Osteocyte (in vitro differentiated cells): ENCODE data around the gene ZNF345. TPM values are rescaled to one million over a fixed set of nuclear protein-coding genes. Genes with fewer than 3 reads are reported as not detected.
A peak's percentile ranks its signal among the peaks of the same experiment; 100 is the strongest.

ENCODE experiments used
- DNase-seq: peaks from one replicate; pipeline ENCODE4 v3.0.0; 2021; ENCODE audit warnings: mixed read lengths; ENCODE audit not compliant: unreplicated experiment; ENCODE audit errors: extremely low spot score
- H3K27ac Mint-ChIP-seq: one replicate; pipeline ENCODE4 v1.8.0; 2021; ENCODE audit warnings: mild to moderate bottlenecking, mixed read lengths; ENCODE audit not compliant: unreplicated experiment
- H3K27me3 Mint-ChIP-seq: one replicate; pipeline ENCODE4 v1.8.0; 2021; ENCODE audit warnings: mixed read lengths; ENCODE audit not compliant: unreplicated experiment
- H3K36me3 Mint-ChIP-seq: one replicate; pipeline ENCODE4 v1.8.0; 2021; ENCODE audit warnings: mixed read lengths; ENCODE audit not compliant: unreplicated experiment
- H3K4me1 Mint-ChIP-seq: one replicate; pipeline ENCODE4 v1.8.0; 2021; ENCODE audit warnings: mixed read lengths; ENCODE audit not compliant: unreplicated experiment
- H3K4me3 Mint-ChIP-seq: one replicate; pipeline ENCODE4 v1.8.0; 2021; ENCODE audit warnings: mild to moderate bottlenecking, moderate library complexity, mixed read lengths; ENCODE audit not compliant: unreplicated experiment
- H3K9me3 Mint-ChIP-seq: one replicate; pipeline ENCODE4 v1.8.0; 2021; ENCODE audit warnings: mixed read lengths; ENCODE audit not compliant: unreplicated experiment
- long read RNA-seq: library from polyadenylated mRNA; unstranded; transcript quantifications from one replicate; pipeline ENCODE4 v2.0.0, GENCODE V29; 2021
- total RNA-seq: library from RNA; stranded (reverse); gene quantifications from 2 replicates; pipeline ENCODE4 v1.2.1, GENCODE V29; 2021
- TF ChIP-seq, protein P1 (sequence below): fragments of 200-600 bp; sonication (generic); IDR thresholded peaks from 2 replicates; pipeline ENCODE4 v1.5.0; 2021; ENCODE audit warnings: antibody characterized with exemption, mild to moderate bottlenecking, moderate library complexity

ZNF345 gene
- 10.0 and 11.6 TPM in 2 replicates for total RNA-seq
- long read RNA-seq, transcript ZNF345-202 (3 exons, 1,971 nt): major isoform, 18 of 27 reads
- long read RNA-seq, partial matches to known transcripts: 0 of 27 reads
- long read RNA-seq, other reads (novel, unspliced or antisense): 6 of 27 reads

GRCh38 chr19:36850559-36851442, at the start of gene ZNF345:
Gene ZNF345 (plus strand): TSS chr19:36850876. CDS start chr19:36876831, 25,955 bp downstream.
- TF ChIP-seq, protein P1, sequence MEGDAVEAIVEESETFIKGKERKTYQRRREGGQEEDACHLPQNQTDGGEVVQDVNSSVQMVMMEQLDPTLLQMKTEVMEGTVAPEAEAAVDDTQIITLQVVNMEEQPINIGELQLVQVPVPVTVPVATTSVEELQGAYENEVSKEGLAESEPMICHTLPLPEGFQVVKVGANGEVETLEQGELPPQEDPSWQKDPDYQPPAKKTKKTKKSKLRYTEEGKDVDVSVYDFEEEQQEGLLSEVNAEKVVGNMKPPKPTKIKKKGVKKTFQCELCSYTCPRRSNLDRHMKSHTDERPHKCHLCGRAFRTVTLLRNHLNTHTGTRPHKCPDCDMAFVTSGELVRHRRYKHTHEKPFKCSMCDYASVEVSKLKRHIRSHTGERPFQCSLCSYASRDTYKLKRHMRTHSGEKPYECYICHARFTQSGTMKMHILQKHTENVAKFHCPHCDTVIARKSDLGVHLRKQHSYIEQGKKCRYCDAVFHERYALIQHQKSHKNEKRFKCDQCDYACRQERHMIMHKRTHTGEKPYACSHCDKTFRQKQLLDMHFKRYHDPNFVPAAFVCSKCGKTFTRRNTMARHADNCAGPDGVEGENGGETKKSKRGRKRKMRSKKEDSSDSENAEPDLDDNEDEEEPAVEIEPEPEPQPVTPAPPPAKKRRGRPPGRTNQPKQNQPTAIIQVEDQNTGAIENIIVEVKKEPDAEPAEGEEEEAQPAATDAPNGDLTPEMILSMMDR: no peak
- peaks cover 35% of the 10 kb centered on the region for H3K36me3 Mint-ChIP-seq

DNA sequence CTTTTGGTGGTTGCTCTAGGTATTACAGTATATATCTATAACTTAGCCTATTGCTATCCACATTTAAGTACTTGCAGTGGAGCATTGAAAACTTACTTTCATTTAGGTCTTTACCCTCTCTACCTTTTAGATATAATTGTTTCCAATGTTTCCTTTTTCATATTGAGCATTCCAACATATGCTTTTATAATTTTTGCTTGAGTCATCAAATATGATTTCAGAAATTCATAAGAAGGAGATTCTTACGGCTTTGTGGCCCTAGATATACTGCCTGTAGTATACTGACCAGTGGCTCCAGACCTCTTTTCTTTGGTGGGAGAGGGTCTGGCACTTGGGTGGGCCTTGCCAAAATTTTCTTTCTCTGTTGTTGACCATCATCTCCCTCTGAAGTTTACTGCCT, 45.3 kb upstream of the ZNF345 start:
- no peaks in the 10 kb centered on the region for H3K27me3 Mint-ChIP-seq
- TF ChIP-seq, protein P1: no peak
- no peaks in the 10 kb centered on the region for H3K4me1 Mint-ChIP-seq
- peaks cover 37% of the 10 kb centered on the region for H3K36me3 Mint-ChIP-seq
- DNase-seq: no peak
- H3K4me3 Mint-ChIP-seq: no peak overlapping the region
- H3K27ac Mint-ChIP-seq: no peak overlapping the region
- H3K9me3 Mint-ChIP-seq: peaks cover 23% of the 10 kb centered on the region

More at GRCh38 chr19:36850559-36851442, at the start of gene ZNF345:
- no peaks in the 10 kb centered on the region for H3K27me3 Mint-ChIP-seq
- H3K4me1 Mint-ChIP-seq: peaks cover 5% of the 10 kb centered on the region
- peak; percentile 94 for DNase-seq
- H3K9me3 Mint-ChIP-seq: peaks cover 18% of the 10 kb centered on the region
- H3K4me3 Mint-ChIP-seq: no peak within 1 kb of the TSS
- H3K27ac Mint-ChIP-seq: no peak within 1 kb of the TSS

GRCh38 chr19:36807029-36807428, 43.6 kb upstream of the ZNF345 start:
- Mint-ChIP-seq H3K27me3 (no peaks in the 10 kb centered on the region), H3K4me3 (no peak overlapping the region), H3K9me3 (peaks cover 36% of the 10 kb centered on the region), H3K27ac (no peak overlapping the region), H3K4me1 (no peaks in the 10 kb centered on the region), H3K36me3 (peaks cover 38% of the 10 kb centered on the region)
- TF ChIP-seq, protein P1: no peak
- no peak for DNase-seq

DNA sequence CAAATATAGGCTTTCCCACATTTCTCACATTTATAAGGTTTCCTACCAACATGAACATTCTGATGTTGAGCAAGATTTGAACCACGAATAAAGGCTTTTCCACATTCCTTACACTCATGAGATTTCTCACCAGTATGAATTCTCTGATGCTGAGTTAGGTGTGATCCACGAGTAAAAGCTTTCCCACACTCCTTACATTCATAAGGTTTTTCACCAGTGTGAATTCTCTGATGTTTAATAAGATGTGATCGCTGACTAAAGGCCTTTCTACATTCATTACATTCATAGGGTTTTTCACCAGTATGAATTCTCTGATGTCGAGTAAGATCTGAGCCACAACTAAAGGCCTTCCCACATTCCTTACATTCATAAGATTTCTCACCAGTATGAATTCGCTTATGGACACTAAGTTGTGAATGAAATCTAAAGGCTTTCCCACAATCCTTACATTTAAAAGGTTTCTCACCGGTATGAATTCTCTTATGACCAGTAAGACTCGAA, 31.5 kb upstream of the ZNF345 start:
- H3K4me1 Mint-ChIP-seq: no peaks in the 10 kb centered on the region
- no peak for DNase-seq
- no peaks in the 10 kb centered on the region for H3K27me3 Mint-ChIP-seq
- no peak overlapping the region for H3K4me3 Mint-ChIP-seq
- TF ChIP-seq, protein P1: no peak
- peaks cover 81% of the 10 kb centered on the region for H3K36me3 Mint-ChIP-seq
- no peak overlapping the region for H3K27ac Mint-ChIP-seq
- H3K9me3 Mint-ChIP-seq: peaks cover 41% of the 10 kb centered on the region

- no peak for DNase-seq
- TF ChIP-seq, protein P1: no peak
- Mint-ChIP-seq H3K27me3 (no peaks in the 10 kb centered on the region), H3K9me3 (peaks cover 53% of the 10 kb centered on the region), H3K27ac (no peak overlapping the region), H3K4me3 (no peak overlapping the region), H3K36me3 (peaks cover 81% of the 10 kb centered on the region), H3K4me1 (no peaks in the 10 kb centered on the region)
Measured at GRCh38 chr19:36821758-36822157, 28.9 kb upstream of the ZNF345 start.
